ENCODE measurements around the gene BCL2L1.
A peak's percentile ranks its signal among the peaks of the same experiment; 100 is the strongest.
"Not testable (repeated sequence)": the region's sequence is repeated elsewhere in the genome, so short reads cannot be mapped to it uniquely, and the experiment has no call there.

BCL2L1 gene
- 26.0 to 37.3 reads per million in 2 donors for total RNA-seq

DNA sequence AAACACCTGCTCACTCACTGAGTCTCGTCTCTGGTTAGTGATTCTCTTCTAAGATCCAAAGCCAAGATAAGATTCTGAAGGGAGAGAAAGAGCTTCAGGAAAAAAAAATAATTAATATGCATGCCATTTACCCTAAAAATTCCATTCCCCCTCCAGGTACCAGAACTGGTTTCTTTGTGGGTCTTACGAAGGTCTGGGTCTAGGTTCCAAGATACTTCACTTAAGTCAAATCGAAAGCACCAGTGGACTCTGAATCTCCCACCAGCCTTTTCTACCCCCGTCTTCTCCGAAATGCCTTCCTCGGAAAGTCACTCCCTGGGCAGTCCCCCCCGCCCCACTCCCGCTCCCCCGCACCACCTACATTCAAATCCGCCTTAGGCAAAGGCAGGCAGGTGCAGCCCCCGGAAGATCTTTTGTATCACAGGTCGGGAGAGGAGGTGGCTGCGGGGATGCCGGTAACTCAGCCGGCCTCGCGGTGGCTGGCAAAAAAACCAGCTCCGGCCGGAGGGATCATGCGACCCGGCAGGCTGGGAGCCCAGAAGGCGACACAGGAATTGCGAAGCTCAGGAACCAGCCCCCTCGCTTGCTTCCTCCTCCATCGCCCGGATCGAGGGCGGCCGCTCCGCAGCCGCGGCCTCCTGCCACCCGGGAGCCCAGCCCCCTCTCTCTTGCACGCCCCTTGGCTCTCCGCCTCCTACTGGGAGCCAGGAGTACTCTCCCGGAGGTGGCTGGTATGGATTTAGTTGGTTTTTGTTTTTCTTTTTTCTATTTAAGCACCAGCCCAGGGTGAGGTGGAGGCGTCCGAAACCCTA is at the start of gene BCL2L1:
Gene BCL2L1 (minus strand): TSS at position 612 of the 812 bp plus-strand sequence. CDS start 650 bp downstream, outside the sequence.
- DNase-seq = peak; percentile 41

DNA sequence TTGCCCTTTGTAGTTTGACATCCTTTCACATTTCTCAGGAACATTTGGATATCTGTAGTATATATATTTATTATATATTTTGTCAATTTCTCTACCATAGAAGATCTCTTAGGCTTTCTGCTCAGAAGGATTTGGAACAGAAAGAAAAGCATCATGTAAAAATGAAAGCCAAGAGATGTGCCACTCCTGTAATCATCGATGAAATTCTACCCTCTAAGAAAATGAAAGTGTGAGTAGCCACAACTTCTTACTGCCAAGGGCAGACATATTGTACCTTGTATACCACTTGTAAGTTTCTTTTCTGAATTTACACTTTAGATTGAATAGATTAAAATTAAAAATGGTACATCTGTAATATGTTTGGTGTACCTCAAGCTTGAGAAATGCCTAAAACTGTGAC is 47.6 kb upstream of the BCL2L1 start:
- no peak for DNase-seq

DNA sequence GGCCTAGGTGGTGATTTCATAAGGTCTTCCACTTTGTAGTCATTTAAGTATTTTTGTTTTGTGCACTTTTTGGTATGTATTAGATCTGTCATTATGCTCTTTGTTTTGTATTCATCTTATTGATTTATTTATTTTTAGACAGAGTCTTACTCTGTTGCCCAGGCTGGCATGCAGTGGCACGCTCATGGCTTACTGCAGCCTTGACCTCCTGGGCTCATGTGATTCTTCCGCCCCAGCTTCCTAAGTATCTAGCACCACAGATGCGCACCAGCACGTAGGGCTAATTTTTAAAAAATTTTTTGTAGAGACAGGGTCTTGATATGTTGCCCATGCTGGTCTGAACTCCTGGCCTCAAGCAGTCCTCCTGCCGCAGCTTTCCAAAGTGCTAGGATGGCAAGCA is 47.0 kb upstream of the BCL2L1 start:
- no peak for DNase-seq

DNA sequence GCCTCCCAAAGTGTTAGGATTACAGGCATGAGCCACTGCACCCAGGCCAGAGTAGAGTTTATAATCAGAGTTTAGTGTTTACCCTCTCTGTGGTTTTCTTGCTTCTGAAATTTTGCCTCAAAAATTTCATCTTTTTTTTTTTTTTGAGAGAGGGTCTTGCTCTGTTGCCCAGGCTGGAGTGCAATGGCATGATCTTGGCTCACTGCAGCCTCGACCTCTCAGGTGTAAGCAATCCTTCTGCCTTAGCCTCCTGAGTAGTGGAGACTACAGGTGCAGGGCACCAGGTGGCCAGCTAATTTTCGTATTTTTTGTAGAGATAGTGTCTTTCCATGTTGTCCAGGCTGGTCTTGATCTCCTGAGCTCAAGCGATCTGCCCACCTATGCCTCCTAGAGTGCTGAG is 45.1 kb upstream of the BCL2L1 start:
- DNase-seq = no peak

DNA sequence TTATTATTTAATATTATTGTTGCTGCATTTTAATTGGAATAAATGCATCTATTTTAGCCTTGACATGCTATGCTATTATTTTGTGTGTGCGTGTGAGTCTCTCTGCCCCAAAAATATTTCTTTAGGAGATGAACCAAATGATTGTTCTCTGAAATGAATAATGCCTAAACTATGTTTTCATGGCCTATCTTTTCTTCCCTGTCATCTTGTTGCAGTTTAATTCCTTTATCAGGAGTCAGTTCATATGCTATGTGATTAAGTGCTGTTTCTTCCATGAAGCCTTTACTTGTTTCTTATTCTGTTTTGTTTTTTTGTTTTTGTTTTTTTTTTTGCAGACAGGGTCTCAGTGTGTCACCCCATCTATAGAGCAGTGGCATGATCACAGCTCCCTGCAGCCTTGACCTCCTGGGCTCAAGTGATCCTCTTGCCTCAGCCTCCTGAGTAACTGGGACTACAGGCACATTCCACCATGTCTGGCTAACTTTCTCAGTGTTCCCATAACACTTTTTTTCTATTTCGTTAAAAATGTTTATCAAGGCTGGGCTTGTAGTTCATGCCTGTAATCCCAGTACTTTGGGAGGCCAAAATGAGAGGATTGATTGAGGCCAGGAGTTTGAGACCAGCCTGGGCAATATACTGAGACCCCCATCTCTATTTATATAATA is 42.1 kb upstream of the BCL2L1 start:
- DNase-seq = no peak

- no peak for DNase-seq
Measured at GRCh38 chr20:31760519-31761240, 38.0 kb upstream of the BCL2L1 start.

DNA sequence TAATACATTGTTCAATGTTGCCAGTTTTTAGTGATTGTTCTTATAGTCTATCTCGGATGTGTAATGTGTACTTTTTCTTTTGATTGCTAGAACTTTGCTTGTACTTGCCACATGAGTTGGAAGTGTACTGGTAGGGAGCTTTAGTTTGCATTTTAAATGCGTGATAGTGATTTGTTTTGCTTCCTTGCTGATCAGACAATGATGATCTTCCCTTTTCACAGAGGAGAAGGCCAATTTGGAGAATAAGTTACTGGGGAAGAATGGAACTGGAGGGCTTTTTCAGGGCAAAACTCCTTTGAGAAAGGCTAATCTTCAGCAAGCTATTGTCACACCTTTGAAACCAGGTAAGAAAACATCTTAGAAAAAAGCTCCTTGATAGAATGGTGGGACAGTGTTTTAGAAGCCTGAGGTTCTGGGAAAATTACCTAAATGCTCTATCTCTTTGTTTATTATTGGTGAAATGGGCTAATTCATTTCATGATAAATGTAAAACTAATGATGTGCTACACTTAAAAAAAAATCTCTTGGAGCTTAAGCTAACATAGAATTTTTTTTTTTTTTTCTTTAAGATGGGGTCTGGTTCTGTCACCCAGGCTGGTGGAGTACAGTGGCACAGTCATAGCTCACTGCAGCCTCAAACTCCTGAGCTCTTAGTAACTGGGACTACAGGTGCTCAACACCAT is 37.3 kb upstream of the BCL2L1 start:
- no peak for DNase-seq

DNA sequence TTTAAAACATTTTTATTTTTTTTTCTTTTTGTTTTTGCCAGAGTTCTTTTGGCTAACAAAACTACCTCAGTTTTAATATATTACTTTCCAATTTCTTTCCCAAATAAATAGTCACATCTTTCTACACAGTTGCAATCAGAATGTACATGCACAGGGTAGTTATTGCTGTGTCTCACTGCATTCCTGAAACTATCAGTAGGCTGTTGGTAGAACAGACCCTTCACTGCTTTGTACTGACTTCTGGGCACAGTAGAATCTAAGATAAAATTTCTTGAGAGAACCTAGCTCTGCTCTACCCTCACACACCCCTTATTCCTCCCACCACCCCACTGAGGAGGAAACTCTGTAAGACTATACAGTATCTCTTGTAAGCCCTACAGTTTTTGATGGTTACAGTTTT is 36.3 kb upstream of the BCL2L1 start:
- DNase-seq = no peak

DNA sequence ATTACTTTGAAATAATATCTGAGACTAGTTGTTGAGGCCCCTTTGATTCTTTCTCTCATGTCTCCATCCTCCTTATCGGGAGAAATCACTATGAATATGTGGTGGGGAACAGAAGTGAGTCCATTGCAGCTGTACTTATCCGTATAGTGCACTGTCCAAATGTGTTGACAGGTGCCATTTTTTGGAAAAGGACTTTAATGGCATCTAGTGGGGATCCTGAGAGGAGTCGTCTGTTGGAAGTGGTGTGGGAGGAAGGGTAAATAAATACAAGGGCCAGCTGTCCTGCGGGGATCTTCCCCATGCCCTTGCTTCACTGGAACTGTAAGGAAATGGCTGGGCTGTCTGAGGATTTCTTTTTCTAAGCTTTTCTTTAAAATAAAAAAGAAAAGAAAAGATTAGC is 35.9 kb upstream of the BCL2L1 start:
- DNase-seq = no peak

GRCh38 chr20:31757254-31757653 is 34.6 kb upstream of the BCL2L1 start:
- DNase-seq = no peak

DNA sequence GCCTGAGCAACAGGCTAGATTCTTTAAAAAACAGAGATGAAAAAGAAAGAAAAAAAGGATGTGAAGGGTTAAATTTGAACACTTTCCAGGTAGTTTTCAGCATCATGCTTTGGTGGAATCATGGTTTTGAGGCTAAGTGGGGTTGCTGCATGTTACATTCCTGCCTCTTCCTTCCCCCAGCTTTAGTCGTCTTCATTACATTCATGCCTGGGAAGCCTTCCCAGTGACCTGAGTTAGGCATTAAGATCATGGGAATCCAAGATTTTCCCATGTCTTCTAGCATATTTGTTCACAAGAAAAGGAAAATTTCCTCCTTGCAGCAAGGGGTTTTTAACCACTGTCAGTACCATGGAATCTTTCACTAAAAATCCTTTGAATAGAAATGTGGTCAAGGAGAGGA is 28.5 kb upstream of the BCL2L1 start:
- no peak for DNase-seq

DNA sequence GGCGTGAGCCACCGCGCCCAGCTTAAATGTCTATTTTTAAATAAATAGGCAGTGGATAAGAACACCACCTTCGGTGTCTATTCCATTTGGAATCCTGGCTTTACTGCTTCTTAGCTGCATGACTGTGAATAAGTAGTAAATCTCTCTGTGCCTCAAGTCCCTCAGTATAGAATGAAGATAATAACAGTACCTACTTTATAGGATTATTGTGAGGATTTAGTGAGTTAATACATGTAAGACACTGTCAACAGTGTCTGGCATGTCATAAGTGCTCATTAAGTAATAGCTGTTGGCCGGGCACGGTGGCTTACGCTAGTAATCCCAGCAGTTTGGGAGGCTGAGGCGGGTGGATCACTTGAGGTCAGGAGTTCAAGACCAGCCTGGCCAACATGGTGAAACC is 26.6 kb upstream of the BCL2L1 start:
- DNase-seq = no peak

DNA sequence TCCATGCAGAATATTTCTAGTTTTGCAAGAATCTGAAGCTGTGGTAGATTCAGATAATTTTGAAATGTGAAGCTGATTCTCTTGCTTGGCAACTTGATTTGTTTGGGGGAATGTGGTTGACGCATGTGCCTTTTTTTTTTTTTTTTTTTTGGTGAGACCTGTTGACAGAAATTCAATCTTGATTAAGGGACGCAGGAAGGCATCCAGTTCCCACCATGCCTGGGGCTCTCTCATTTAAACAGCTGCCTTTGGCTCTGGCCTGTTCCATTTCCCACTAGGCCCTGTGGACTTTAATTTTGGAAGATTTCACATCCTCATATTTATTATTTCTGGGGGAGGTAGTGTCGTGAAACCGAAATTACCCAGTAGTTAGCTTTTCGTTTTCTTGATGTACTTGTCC is 25.0 kb upstream of the BCL2L1 start:
- no peak for DNase-seq

- DNase-seq = not testable (repeated sequence)
Measured at GRCh38 chr20:31747028-31747427, 24.4 kb upstream of the BCL2L1 start.

DNA sequence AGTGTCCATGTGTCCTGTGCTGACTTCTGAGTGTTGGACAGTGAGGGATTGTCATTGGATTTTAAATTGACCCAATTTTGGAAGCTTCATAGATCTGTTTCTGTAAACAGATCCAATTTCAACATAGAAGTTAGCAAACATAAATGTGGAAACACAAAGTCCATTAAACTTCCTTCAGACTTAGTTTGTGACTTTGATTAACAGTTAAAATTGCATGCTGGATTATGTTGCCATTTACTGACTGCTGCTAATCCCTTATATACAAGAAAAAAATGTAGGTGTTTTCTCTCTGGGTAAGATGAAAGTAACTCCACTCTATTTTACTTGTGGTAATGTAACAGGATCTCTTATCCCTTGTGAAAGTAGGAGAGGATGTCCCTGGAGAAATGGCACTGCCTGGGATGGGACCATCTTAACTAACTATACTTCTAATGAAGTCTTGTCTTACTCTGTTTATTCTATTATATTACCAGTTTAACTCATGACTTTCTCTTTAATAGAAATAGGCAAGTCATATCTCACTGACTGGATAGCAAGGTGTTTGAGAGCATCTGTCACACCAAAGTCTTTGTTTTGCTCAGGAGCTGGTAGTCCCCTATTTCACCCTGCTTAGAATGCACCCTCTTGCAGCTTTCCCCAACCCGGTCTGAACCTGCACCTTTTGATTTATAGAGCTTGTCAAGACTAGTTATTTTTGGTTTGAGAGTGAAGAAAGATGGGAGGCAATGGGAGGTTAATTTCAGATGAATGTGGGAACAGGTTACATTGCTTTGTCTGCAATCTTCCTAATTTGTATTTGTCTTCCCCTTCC is 23.6 kb upstream of the BCL2L1 start:
- DNase-seq = no peak

DNA sequence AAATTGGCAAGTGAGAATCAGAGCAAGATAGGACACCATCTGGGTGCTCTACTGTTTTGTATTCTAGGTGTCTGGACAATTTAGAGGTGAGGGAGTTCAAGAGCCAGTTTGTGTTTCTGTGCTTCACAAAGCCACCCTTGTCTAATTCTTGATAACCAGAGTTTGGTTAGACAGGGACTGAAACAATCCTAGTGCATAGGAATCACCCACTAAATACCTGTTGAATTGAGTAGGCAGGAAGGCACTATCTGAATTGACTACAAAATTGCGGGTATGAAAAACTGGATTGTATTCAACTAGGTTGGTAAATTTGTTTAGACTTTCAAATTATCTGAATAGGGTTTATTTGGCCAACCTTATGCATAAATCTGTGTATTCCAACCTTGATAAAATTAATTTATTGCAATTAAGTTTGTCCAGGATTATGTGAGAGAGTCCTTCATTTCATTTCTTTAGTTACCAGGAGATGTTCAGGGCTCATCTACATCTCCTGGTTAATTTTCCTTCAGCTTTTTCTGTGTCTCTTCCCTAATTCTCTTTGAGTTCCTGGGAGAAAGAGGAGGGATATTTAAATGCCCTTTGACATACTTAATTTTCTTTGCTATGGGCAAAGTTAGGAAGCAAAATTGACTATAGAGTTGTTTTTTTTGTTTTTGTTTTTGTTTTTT is 18.1 kb upstream of the BCL2L1 start:
- DNase-seq = no peak

- DNase-seq = no peak
Measured at GRCh38 chr20:31740208-31740607, 17.5 kb upstream of the BCL2L1 start.

- DNase-seq = no peak
Measured at GRCh38 chr20:31739550-31739977, 16.9 kb upstream of the BCL2L1 start.

- DNase-seq = peak; percentile 15
Measured at GRCh38 chr20:31738729-31739549, 16.3 kb upstream of the BCL2L1 start, which contains the start of gene TPX2. TPX2 (plus strand) TSS chr20:31739290; CDS start chr20:31757477, 18,187 bp downstream.

- no peak for DNase-seq
Measured at GRCh38 chr20:31731321-31731717, 8.7 kb upstream of the BCL2L1 start.

All from activated gamma-delta T cell (primary cell).